Caco-2 (cell line): ENCODE data around the gene CAMTA2. TPM values are rescaled to one million over a fixed set of nuclear protein-coding genes. Genes with fewer than 3 reads are reported as not detected.

Experiments used
- BruUV-seq: library from RNA; stranded (reverse); fragments of 400-500 nt; replicated peaks from 2 replicates; lab custom pipeline; 2021; lab: Mats Ljungman, UMichigan
- CTCF ChIA-PET: fragments of 300-600 bp; sonication (Branson Sonifier 250); formaldehyde crosslinking; loops from one replicate; lab custom pipeline; 2022; ENCODE audit warnings: antibody characterized with exemption; lab: Charles Lee
- POLR2A ChIA-PET: fragments of 300-600 bp; sonication (Branson Sonifier 250); formaldehyde crosslinking; loops from one replicate; lab custom pipeline; 2022; ENCODE audit warnings: antibody characterized with exemption; lab: Charles Lee
- DNase-seq, 2 experiments: peaks; one replicate each; pipeline versions ENCODE4 v3.0.0 to v3.0.0-alpha.2; 2020 to 2022
- H3K27me3 ChIP-seq: replicated peaks from 2 replicates; pipeline ENCODE4 v1.6.0; 2011; ENCODE audit warnings: low read length; ENCODE audit not compliant: control insufficient read depth, insufficient read depth
- H3K36me3 ChIP-seq: 2 replicates; pipeline ENCODE4 v1.5.1; 2011; ENCODE audit warnings: low read length; ENCODE audit not compliant: control insufficient read depth, insufficient read depth
- H3K4me1 ChIP-seq: fragments of 250-450 bp; sonication (Bioruptor Pico); 2 replicates; pipeline ENCODE4 v1.5.1; 2020; ENCODE audit warnings: mild to moderate bottlenecking
- H3K4me3 ChIP-seq: 2 replicates; pipeline ENCODE4 v1.5.1; 2011; ENCODE audit warnings: low read depth, mild to moderate bottlenecking, control low read depth, low read length
- H3K9me3 ChIP-seq: fragments of 250-450 bp; sonication (Bioruptor Pico); 2 replicates; pipeline ENCODE4 v1.5.1; 2020; ENCODE audit warnings: mild to moderate bottlenecking, moderate library complexity
- H3K27ac Mint-ChIP-seq: one replicate; pipeline ENCODE4 v1.8.0; 2022; ENCODE audit warnings: mixed read lengths; ENCODE audit not compliant: unreplicated experiment
- H3K27me3 Mint-ChIP-seq: one replicate; pipeline ENCODE4 v1.8.0; 2022; ENCODE audit warnings: mixed read lengths; ENCODE audit not compliant: insufficient read depth, unreplicated experiment
- H3K36me3 Mint-ChIP-seq: one replicate; pipeline ENCODE4 v1.8.0; 2022; ENCODE audit warnings: mild to moderate bottlenecking, mixed read lengths; ENCODE audit not compliant: insufficient read depth, unreplicated experiment
- H3K4me1 Mint-ChIP-seq: one replicate; pipeline ENCODE4 v1.8.0; 2022; ENCODE audit warnings: low read depth, mixed read lengths; ENCODE audit not compliant: unreplicated experiment
- H3K4me3 Mint-ChIP-seq: one replicate; pipeline ENCODE4 v1.8.0; 2022; ENCODE audit warnings: mild to moderate bottlenecking, moderate library complexity, mixed read lengths; ENCODE audit not compliant: unreplicated experiment
- H3K9me3 Mint-ChIP-seq: one replicate; pipeline ENCODE4 v1.8.0; 2022; ENCODE audit warnings: mixed read lengths; ENCODE audit not compliant: unreplicated experiment
- CTCF ChIP-seq, 2 experiments: fragments of 200-600 bp in 1 of 2; IDR thresholded peaks; 1 replicate in 1 of 2; 2 replicates in 1 of 2; pipeline versions ENCODE4 v1.5.1 to v1.8.0; 2011 to 2022; ENCODE audit warnings: antibody characterized with exemption in 1 of 2, control low read depth in 1 of 2, inconsistent platforms in 1 of 2, low read depth in 1 of 2, low read length in 1 of 2, mild to moderate bottlenecking in 1 of 2, moderate library complexity in 1 of 2; ENCODE audit not compliant: insufficient read depth in 1 of 2, severe bottlenecking in 1 of 2, unreplicated experiment in 1 of 2
- intact Hi-C: fragments of 100-400 bp; cut with micrococcal nuclease; formaldehyde crosslinking; loops from one replicate; pipeline ENCODE4 v1.10.0; 2022; ENCODE audit not compliant: unreplicated experiment
- total RNA-seq: library from RNA; stranded (reverse); gene quantifications from 2 replicates; pipeline ENCODE4 v1.2.3, GENCODE V29; 2022

CAMTA2 gene
- total RNA-seq, 1 experiment from 2014 or later: 18.8 TPM

- no TSS peak for BruUV-seq
- no peaks in the 10 kb centered on the region for H3K9me3 ChIP-seq
- Mint-ChIP-seq H3K4me1 (peaks cover 16% of the 10 kb centered on the region), H3K27me3 (no peaks in the 10 kb centered on the region), H3K27ac (no peak overlapping the region), H3K4me3 (no peak overlapping the region), H3K9me3 (no peaks in the 10 kb centered on the region), H3K36me3 (peaks cover 43% of the 10 kb centered on the region)
- no peak for TF ChIP-seq CTCF (IDR thresholded peaks at IDR 0.05; ENCODE audit: insufficient read depth in 1 of 2, low read depth in 1 of 2, low read length in 1 of 2, severe bottlenecking in 1 of 2, unreplicated experiment in 1 of 2)
- H3K4me3 ChIP-seq: no peak overlapping the region
- ChIA-PET POLR2A (no interaction called here), CTCF (no interaction called here)
- H3K27me3 ChIP-seq: no peaks in the 10 kb centered on the region
- no peaks in the 10 kb centered on the region for H3K36me3 ChIP-seq
- intact Hi-C loops: no loop called here
- no peak for DNase-seq
- H3K4me1 ChIP-seq: no peaks in the 10 kb centered on the region
Observed at GRCh38 chr17:4978726-4979125, 8.7 kb downstream of the CAMTA2 start.

- Mint-ChIP-seq H3K27ac (no peak overlapping the region), H3K4me1 (peaks cover 9% of the 10 kb centered on the region), H3K36me3 (peaks cover 41% of the 10 kb centered on the region), H3K4me3 (no peak overlapping the region), H3K27me3 (no peaks in the 10 kb centered on the region), H3K9me3 (no peaks in the 10 kb centered on the region)
- H3K4me3 ChIP-seq: no peak overlapping the region
- no peak for TF ChIP-seq CTCF (IDR thresholded peaks at IDR 0.05; ENCODE audit: insufficient read depth in 1 of 2, low read depth in 1 of 2, low read length in 1 of 2, severe bottlenecking in 1 of 2, unreplicated experiment in 1 of 2)
- intact Hi-C loops: no loop called here
- no peaks in the 10 kb centered on the region for H3K36me3 ChIP-seq
- CTCF ChIA-PET: no interaction called here
- no peak for DNase-seq
- BruUV-seq: no TSS peak
- H3K9me3 ChIP-seq: no peaks in the 10 kb centered on the region
- no peaks in the 10 kb centered on the region for H3K27me3 ChIP-seq
- POLR2A ChIA-PET: no interaction called here
- peaks cover 4% of the 10 kb centered on the region; the same call in 1 of the 2 replicates for H3K4me1 ChIP-seq
Observed at GRCh38 chr17:4974115-4974670, 13.3 kb downstream of the CAMTA2 start.

GRCh38 chr17:4973256-4974114, 14.0 kb downstream of the CAMTA2 start:
- Mint-ChIP-seq H3K4me3 (no peak overlapping the region), H3K27me3 (no peaks in the 10 kb centered on the region), H3K27ac (no peak overlapping the region), H3K4me1 (peaks cover 9% of the 10 kb centered on the region), H3K9me3 (no peaks in the 10 kb centered on the region), H3K36me3 (peaks cover 41% of the 10 kb centered on the region)
- TF ChIP-seq CTCF (IDR thresholded peaks at IDR 0.05; ENCODE audit: insufficient read depth in 1 of 2, low read depth in 1 of 2, low read length in 1 of 2, severe bottlenecking in 1 of 2, unreplicated experiment in 1 of 2): no peak
- Histone ChIP-seq H3K4me1 (peaks cover 4% of the 10 kb centered on the region; the same call in 1 of the 2 replicates), H3K4me3 (no peak overlapping the region), H3K27me3 (no peaks in the 10 kb centered on the region), H3K36me3 (no peaks in the 10 kb centered on the region), H3K9me3 (no peaks in the 10 kb centered on the region)
- DNase-seq: no peak
- POLR2A ChIA-PET: no interaction called here
- no TSS peak for BruUV-seq
- CTCF ChIA-PET: no interaction called here
- intact Hi-C loops: no loop called here
